ENCODE measurements around the gene MYG1. TPM values are rescaled to one million over a fixed set of nuclear protein-coding genes. Genes with fewer than 3 reads are reported as not detected.

The MYG1 gene
- total RNA-seq, 1 experiment from 2014 or later = 82.5 TPM

- no TSS peak for BruUV-seq (replicated peaks)
- Histone ChIP-seq H3K9me2 (ENCODE audit: insufficient read depth) (no peaks in the 10 kb centered on the region), H3K27me3 (ENCODE audit: insufficient read depth, low read depth) (no peaks in the 10 kb centered on the region), H3K4me3 (no peak overlapping the region), H3K79me2 (ENCODE audit: low read depth) (no peaks in the 10 kb centered on the region), H3K36me3 (ENCODE audit: low read depth) (no peaks in the 10 kb centered on the region), H3K27ac (no peak overlapping the region), H3K4me1 (replicated peaks; ENCODE audit: insufficient read depth) (peaks cover 3% of the 10 kb centered on the region; the same call in 1 of the 2 replicates), H3K4me2 (no peak overlapping the region), H3K9me3 (ENCODE audit: insufficient read depth, low read depth) (no peaks in the 10 kb centered on the region), H2AFZ (no peak overlapping the region), H3F3A (ENCODE audit: insufficient read depth, low read depth) (peaks cover 15% of the 10 kb centered on the region), H4K20me1 (ENCODE audit: insufficient read depth) (no peaks in the 10 kb centered on the region)
- POLR2A ChIA-PET (ENCODE audit: unreplicated experiment) = no interaction called here
- TF ChIP-seq EZH2 (IDR thresholded peaks at IDR 0.05; ENCODE audit: low read depth) (no peak), CTCF (conservative IDR thresholded peaks at IDR 0.05) (no peak)
- CTCF ChIA-PET = no interaction called here
- intact Hi-C loops (cut with micrococcal nuclease; ENCODE audit: unreplicated experiment) = no loop called here
- DNase-seq = no peak
These were observed 9.6 kb upstream of the MYG1 start for GRCh38 chr12:53289891-53290290.

DNA sequence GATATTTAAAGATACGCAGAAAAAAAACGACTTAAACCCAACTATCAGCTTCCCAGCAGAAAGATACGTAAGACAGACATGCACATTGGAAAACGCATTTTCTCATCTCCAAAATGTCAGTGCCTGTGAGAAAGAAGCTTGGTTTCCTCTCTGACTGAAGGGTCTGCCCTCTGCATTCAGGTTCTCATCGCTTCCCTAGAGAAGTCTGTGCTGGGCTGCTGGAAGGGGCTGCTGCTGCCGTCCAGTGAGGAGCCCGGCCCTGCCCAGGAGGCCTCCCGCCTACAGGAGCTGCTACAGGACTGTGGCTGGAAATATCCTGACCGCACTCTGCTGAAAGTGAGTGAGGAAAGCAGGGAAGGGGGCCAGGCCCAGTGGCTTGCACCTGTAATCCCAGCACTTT lies 8.8 kb upstream of the MYG1 start:
- TF ChIP-seq CTCF (conservative IDR thresholded peaks at IDR 0.05) = no peak
- no peak for TF ChIP-seq EZH2 (IDR thresholded peaks at IDR 0.05; ENCODE audit: low read depth)
- BruUV-seq (replicated peaks) = no TSS peak
- Histone ChIP-seq H2AFZ (no peak overlapping the region), H4K20me1 (ENCODE audit: insufficient read depth) (no peaks in the 10 kb centered on the region), H3K4me1 (replicated peaks; ENCODE audit: insufficient read depth) (peaks cover 6% of the 10 kb centered on the region; the same call in 1 of the 2 replicates), H3K9me3 (ENCODE audit: insufficient read depth, low read depth) (no peaks in the 10 kb centered on the region), H3K27ac (no peak overlapping the region), H3K27me3 (ENCODE audit: insufficient read depth, low read depth) (no peaks in the 10 kb centered on the region), H3K36me3 (ENCODE audit: low read depth) (no peaks in the 10 kb centered on the region), H3F3A (ENCODE audit: insufficient read depth, low read depth) (peaks cover 15% of the 10 kb centered on the region), H3K79me2 (ENCODE audit: low read depth) (peaks cover 3% of the 10 kb centered on the region), H3K4me2 (no peak overlapping the region), H3K9me2 (ENCODE audit: insufficient read depth) (no peaks in the 10 kb centered on the region), H3K4me3 (no peak overlapping the region)
- CTCF ChIA-PET = no interaction called here
- intact Hi-C loops (cut with micrococcal nuclease; ENCODE audit: unreplicated experiment) = no loop called here
- POLR2A ChIA-PET (ENCODE audit: unreplicated experiment) = no interaction called here
- DNase-seq = no peak

GRCh38 chr12:53292426-53292825 lies 7.1 kb upstream of the MYG1 start:
- CTCF ChIA-PET = interaction anchor here (0.5 kb wide), 1 partner anchor 102 kb away, joined by 8 read pairs; no protein-coding TSS in a partner anchor
- intact Hi-C loops (cut with micrococcal nuclease; ENCODE audit: unreplicated experiment) = no loop called here
- DNase-seq = no peak
- BruUV-seq (replicated peaks) = no TSS peak
- Histone ChIP-seq H3K9me2 (ENCODE audit: insufficient read depth) (no peaks in the 10 kb centered on the region), H4K20me1 (ENCODE audit: insufficient read depth) (no peaks in the 10 kb centered on the region), H3K9me3 (ENCODE audit: insufficient read depth, low read depth) (no peaks in the 10 kb centered on the region), H3K27ac (no peak overlapping the region), H3K4me3 (no peak overlapping the region), H2AFZ (no peak overlapping the region), H3K4me1 (replicated peaks; ENCODE audit: insufficient read depth) (peaks cover 19% of the 10 kb centered on the region), H3K79me2 (ENCODE audit: low read depth) (peaks cover 20% of the 10 kb centered on the region), H3K36me3 (ENCODE audit: low read depth) (0 out of 2 replicates have a peak, but pooled peaks cover under 1% of the 10 kb centered on the region), H3K27me3 (ENCODE audit: insufficient read depth, low read depth) (no peaks in the 10 kb centered on the region), H3F3A (ENCODE audit: insufficient read depth, low read depth) (peaks cover 19% of the 10 kb centered on the region), H3K4me2 (no peak overlapping the region)
- POLR2A ChIA-PET (ENCODE audit: unreplicated experiment) = no interaction called here
- TF ChIP-seq EZH2 (IDR thresholded peaks at IDR 0.05; ENCODE audit: low read depth) (no peak), CTCF (conservative IDR thresholded peaks at IDR 0.05) (no peak)
